Astrocyte (in vitro differentiated cells and primary cell): Measurements from ENCODE around the gene ATP13A2. TPM values are rescaled to one million over a fixed set of nuclear protein-coding genes. Genes with fewer than 3 reads are reported as not detected.

Experiments used
- DNase-seq: peaks from one replicate; pipeline ENCODE4 v3.0.0-alpha.2; 2010; ENCODE audit warnings: low read depth
- FAIRE-seq: peaks from 2 replicates; lab custom pipeline; 2011; peaks lifted over from hg19 to GRCh38; lab: Jason Lieb, UNC
- H2AFZ ChIP-seq: 2 replicates; pipeline ENCODE4 v1.6.0; 2012; ENCODE audit warnings: low read depth, low read length, inconsistent platforms
- H3K27ac ChIP-seq: 2 replicates; pipeline ENCODE4 v1.5.1; 2011; ENCODE audit warnings: low read depth, low read length, inconsistent platforms
- H3K27me3 ChIP-seq: 2 replicates; pipeline ENCODE4 v1.6.0; 2011; ENCODE audit warnings: low read length, inconsistent platforms; ENCODE audit not compliant: insufficient read depth
- H3K36me3 ChIP-seq: 2 replicates; pipeline ENCODE4 v1.5.1; 2011; ENCODE audit warnings: low read length, inconsistent platforms; ENCODE audit not compliant: insufficient read depth
- H3K4me1 ChIP-seq: 2 replicates; pipeline ENCODE4 v1.5.1; 2011; ENCODE audit warnings: low read length, inconsistent platforms; ENCODE audit not compliant: insufficient read depth
- H3K4me2 ChIP-seq: 2 replicates; pipeline ENCODE4 v1.6.0; 2012; ENCODE audit warnings: low read length, inconsistent platforms
- H3K4me3 ChIP-seq: 2 replicates; pipeline ENCODE4 v1.5.1; 2011; ENCODE audit warnings: low read depth, mild to moderate bottlenecking, low read length, inconsistent platforms; ENCODE audit not compliant: insufficient read depth
- H3K79me2 ChIP-seq: 2 replicates; pipeline ENCODE4 v1.6.0; 2012; ENCODE audit warnings: mild to moderate bottlenecking, low read length, inconsistent platforms; ENCODE audit not compliant: insufficient read depth
- H3K9ac ChIP-seq: 2 replicates; pipeline ENCODE4 v1.6.0; 2012; ENCODE audit warnings: mild to moderate bottlenecking, low read length, inconsistent platforms
- H3K9me3 ChIP-seq: 2 replicates; pipeline ENCODE4 v1.5.1; 2012; ENCODE audit warnings: low read depth, mild to moderate bottlenecking, low read length, inconsistent platforms; ENCODE audit not compliant: insufficient read depth
- H4K20me1 ChIP-seq: 2 replicates; pipeline ENCODE4 v1.6.0; 2012; ENCODE audit warnings: low read length, inconsistent platforms; ENCODE audit not compliant: insufficient read depth
- H3K27ac Mint-ChIP-seq: one replicate; pipeline ENCODE4 v1.8.0; 2021; ENCODE audit warnings: mild to moderate bottlenecking, mixed read lengths; ENCODE audit not compliant: unreplicated experiment
- H3K27me3 Mint-ChIP-seq: one replicate; pipeline ENCODE4 v1.8.0; 2021; ENCODE audit warnings: low read depth, mixed read lengths; ENCODE audit not compliant: unreplicated experiment
- H3K36me3 Mint-ChIP-seq: one replicate; pipeline ENCODE4 v1.8.0; 2021; ENCODE audit warnings: low read depth, mixed read lengths; ENCODE audit not compliant: unreplicated experiment
- H3K4me1 Mint-ChIP-seq: one replicate; pipeline ENCODE4 v1.8.0; 2021; ENCODE audit warnings: low read depth, mixed read lengths; ENCODE audit not compliant: unreplicated experiment
- H3K4me3 Mint-ChIP-seq: one replicate; pipeline ENCODE4 v1.8.0; 2021; ENCODE audit warnings: mild to moderate bottlenecking, moderate library complexity, mixed read lengths; ENCODE audit not compliant: unreplicated experiment
- H3K9me3 Mint-ChIP-seq: one replicate; pipeline ENCODE4 v1.8.0; 2021; ENCODE audit warnings: mild to moderate bottlenecking, mixed read lengths; ENCODE audit not compliant: unreplicated experiment
- CTCF ChIP-seq: IDR thresholded peaks from 2 replicates; pipeline ENCODE4 v1.5.1; 2011; ENCODE audit warnings: low read depth, mild to moderate bottlenecking, inconsistent platforms, low read length, moderate library complexity; ENCODE audit not compliant: insufficient read depth
- EZH2 ChIP-seq: IDR thresholded peaks from 2 replicates; pipeline ENCODE4 v1.6.1; 2012; ENCODE audit warnings: mild to moderate bottlenecking, low read length, inconsistent platforms; ENCODE audit not compliant: insufficient read depth
- total RNA-seq: library from RNA; stranded (reverse); gene quantifications from 2 replicates; pipeline ENCODE4 v1.2.1, GENCODE V29; 2021

Gene ATP13A2
- total RNA-seq, 1 donor from 2014 or later = 67.8 TPM

- Mint-ChIP-seq H3K27ac (no peak overlapping the region), H3K9me3 (peaks cover 2% of the 10 kb centered on the region), H3K4me3 (no peak overlapping the region), H3K27me3 (peaks cover 6% of the 10 kb centered on the region), H3K4me1 (peaks cover 19% of the 10 kb centered on the region), H3K36me3 (no peaks in the 10 kb centered on the region)
- Histone ChIP-seq H3K9ac (no peak overlapping the region), H2AFZ (peak overlapping the region; percentile 37), H3K4me3 (no peak overlapping the region), H3K27me3 (no peaks in the 10 kb centered on the region), H3K9me3 (peaks cover 1% of the 10 kb centered on the region), H3K4me1 (peaks cover 10% of the 10 kb centered on the region), H4K20me1 (no peaks in the 10 kb centered on the region), H3K36me3 (no peaks in the 10 kb centered on the region), H3K4me2 (no peak overlapping the region), H3K27ac (no peak overlapping the region), H3K79me2 (no peaks in the 10 kb centered on the region)
- DNase-seq (no peak), FAIRE-seq (no peak)
- no peak for TF ChIP-seq EZH2
- no peak for TF ChIP-seq CTCF
These were observed 48.6 kb upstream of the ATP13A2 start for GRCh38 chr1:17060306-17060749.

- Histone ChIP-seq H3K4me1 (peaks cover 10% of the 10 kb centered on the region), H3K27ac (no peak overlapping the region), H3K4me3 (no peak overlapping the region), H3K9me3 (no peaks in the 10 kb centered on the region), H3K36me3 (no peaks in the 10 kb centered on the region), H4K20me1 (no peaks in the 10 kb centered on the region), H3K9ac (no peak overlapping the region), H3K27me3 (no peaks in the 10 kb centered on the region), H3K4me2 (no peak overlapping the region), H2AFZ (peak overlapping the region; percentile 37), H3K79me2 (no peaks in the 10 kb centered on the region)
- DNase-seq (peak; percentile 56), FAIRE-seq (peak; percentile 43)
- H3K4me3 Mint-ChIP-seq = peak overlapping the region; percentile 20
- no peaks in the 10 kb centered on the region for H3K36me3 Mint-ChIP-seq
- peak; percentile 91 for TF ChIP-seq CTCF
- TF ChIP-seq EZH2 = no peak
- peaks cover 6% of the 10 kb centered on the region for H3K27me3 Mint-ChIP-seq
- peak overlapping the region; percentile 26 for H3K27ac Mint-ChIP-seq
- peaks cover 19% of the 10 kb centered on the region for H3K4me1 Mint-ChIP-seq
- H3K9me3 Mint-ChIP-seq = no peaks in the 10 kb centered on the region
These were observed 47.9 kb upstream of the ATP13A2 start for GRCh38 chr1:17059391-17060305.

- FAIRE-seq (no peak), DNase-seq (no peak)
- no peak overlapping the region for H3K9ac ChIP-seq
- H3K4me3 ChIP-seq = no peak overlapping the region
- no peak overlapping the region for H2AFZ ChIP-seq
- Mint-ChIP-seq H3K4me1 (peaks cover 7% of the 10 kb centered on the region), H3K4me3 (no peak overlapping the region), H3K36me3 (no peaks in the 10 kb centered on the region), H3K27me3 (peaks cover 6% of the 10 kb centered on the region), H3K27ac (peak overlapping the region; percentile 34), H3K9me3 (no peaks in the 10 kb centered on the region)
- H3K27me3 ChIP-seq = no peaks in the 10 kb centered on the region
- TF ChIP-seq CTCF = no peak
- no peak for TF ChIP-seq EZH2
- peaks cover 23% of the 10 kb centered on the region for H3K79me2 ChIP-seq
- no peaks in the 10 kb centered on the region for H3K36me3 ChIP-seq
- peaks cover 13% of the 10 kb centered on the region for H3K4me1 ChIP-seq
- no peak overlapping the region for H3K27ac ChIP-seq
- H3K4me2 ChIP-seq = no peak overlapping the region
- no peaks in the 10 kb centered on the region for H3K9me3 ChIP-seq
- peaks cover 17% of the 10 kb centered on the region for H4K20me1 ChIP-seq
These were observed 44.8 kb upstream of the ATP13A2 start for GRCh38 chr1:17056551-17056950.
